SK-N-SH (cell line): ENCODE measurements around the gene ZCCHC2. TPM values are rescaled to one million over a fixed set of nuclear protein-coding genes. Genes with fewer than 3 reads are reported as not detected.

ENCODE experiments used
- CTCF ChIA-PET: fragments of 300-600, 350-600 bp; formaldehyde crosslinking; extraction: SDS; loops from one replicate; lab custom pipeline; 2021; lab: Yijun Ruan, JAX
- POLR2A ChIA-PET: fragments of 350-600 bp; sonication (Branson Sonifier 250); formaldehyde crosslinking; extraction: SDS; loops from one replicate; lab custom pipeline; 2020; ENCODE audit warnings: antibody characterized with exemption, inconsistent platforms; lab: Yijun Ruan, JAX
- DNase-seq: peaks from one replicate; pipeline ENCODE4 v3.0.0; 2012
- H2AFZ ChIP-seq: fragments of 200-600 bp; sonication (generic); 2 replicates; pipeline ENCODE4 v1.8.1; 2016; ENCODE audit warnings: antibody characterized with exemption, mild to moderate bottlenecking, low read depth
- H3F3A ChIP-seq: fragments of 200-600 bp; sonication (generic); replicated peaks from 2 replicates; pipeline ENCODE3; 2016; ENCODE audit warnings: antibody characterized with exemption, mild to moderate bottlenecking; ENCODE audit not compliant: insufficient read depth
- H3K27ac ChIP-seq, 2 experiments: fragments of 200-500 bp in 1 of 2; fragments of 200-600 bp in 1 of 2; sonication (Bioruptor generic) in 1 of 2; sonication (generic), shearing (Covaris generic) in 1 of 2; 2 replicates each; pipeline versions ENCODE4 v1.5.1 to v1.6.1; 2014 to 2016; ENCODE audit warnings: low read depth in 2 of 2, inconsistent platforms in 1 of 2, low read length in 1 of 2, mild to moderate bottlenecking in 1 of 2, mixed read lengths in 1 of 2
- H3K27me3 ChIP-seq: fragments of 200-600 bp; sonication (generic), shearing (Covaris generic); 2 replicates; pipeline ENCODE4 v1.6.1; 2016; ENCODE audit warnings: mixed run types; ENCODE audit not compliant: insufficient read depth
- H3K36me3 ChIP-seq, 2 experiments: fragments of 200-500 bp in 1 of 2; fragments of 200-600 bp in 1 of 2; sonication (Bioruptor generic) in 1 of 2; sonication (generic) in 1 of 2; replicated peaks in 1 of 2; 2 replicates each; pipeline versions ENCODE3 to v1.5.1; 2014 to 2016; ENCODE audit warnings: low read length in 1 of 2, mild to moderate bottlenecking in 1 of 2; ENCODE audit not compliant: insufficient read depth in 2 of 2, control insufficient read depth in 1 of 2
- H3K4me1 ChIP-seq, 2 experiments: fragments of 200-500 bp in 1 of 2; fragments of 200-600 bp in 1 of 2; sonication (Bioruptor generic) in 1 of 2; sonication (generic), shearing (Covaris generic) in 1 of 2; 2 replicates each; pipeline versions ENCODE4 v1.5.1 to v1.6.1; 2014 to 2016; ENCODE audit warnings: low read depth in 1 of 2, low read length in 1 of 2, mixed run types in 1 of 2; ENCODE audit not compliant: insufficient read depth in 2 of 2, control insufficient read depth in 1 of 2
- H3K4me2 ChIP-seq: fragments of 200-600 bp; sonication (generic), shearing (Covaris generic); 2 replicates; pipeline ENCODE4 v1.6.1; 2017; ENCODE audit warnings: mixed run types
- H3K4me3 ChIP-seq, 2 experiments: fragments of 200-500 bp in 1 of 2; fragments of 200-600 bp in 1 of 2; sonication (Bioruptor generic) in 1 of 2; sonication (generic), shearing (Covaris generic) in 1 of 2; 2 replicates each; pipeline versions ENCODE4 v1.5.1 to v1.8.1; 2014 to 2016; ENCODE audit warnings: low read depth in 2 of 2, inconsistent platforms in 1 of 2, low read length in 1 of 2, mild to moderate bottlenecking in 1 of 2, mixed read lengths in 1 of 2, moderate library complexity in 1 of 2
- H3K79me2 ChIP-seq: fragments of 200-600 bp; sonication (generic); 2 replicates; pipeline ENCODE4 v1.8.1; 2017; ENCODE audit warnings: mild to moderate bottlenecking; ENCODE audit not compliant: insufficient read depth
- H3K9ac ChIP-seq: fragments of 200-600 bp; sonication (generic); 2 replicates; pipeline ENCODE4 v1.6.1; 2017; ENCODE audit warnings: mixed run types
- H3K9me2 ChIP-seq: fragments of 200-600 bp; sonication (generic); 2 replicates; pipeline ENCODE4 v1.6.1; 2017; ENCODE audit warnings: mixed run types
- H3K9me3 ChIP-seq: fragments of 200-600 bp; sonication (generic); 2 replicates; pipeline ENCODE4 v1.6.1; 2017; ENCODE audit warnings: mixed run types, mild to moderate bottlenecking, moderate library complexity
- H4K20me1 ChIP-seq: fragments of 200-600 bp; sonication (generic); 2 replicates; pipeline ENCODE4 v1.6.1; 2017; ENCODE audit warnings: mild to moderate bottlenecking, mixed run types; ENCODE audit not compliant: insufficient read depth
- ELF1 ChIP-seq: IDR thresholded peaks from 2 replicates; pipeline ENCODE4 v1.4.0; 2012
- FOXJ3 ChIP-seq: sonication (generic); formaldehyde crosslinking; IDR thresholded peaks from 2 replicates; pipeline ENCODE4 v1.5.1; 2020; ENCODE audit warnings: mild to moderate bottlenecking, missing genetic modification reagents
- GATA2 ChIP-seq: sonication (generic); formaldehyde crosslinking; IDR thresholded peaks from 2 replicates; pipeline ENCODE4 v1.5.0; 2020; ENCODE audit warnings: mild to moderate bottlenecking, missing genetic modification reagents
- JUND ChIP-seq: IDR thresholded peaks from 2 replicates; pipeline ENCODE4 v1.4.0; 2012
- NFIC ChIP-seq: IDR thresholded peaks from 2 replicates; pipeline ENCODE4 v1.4.0; 2012; ENCODE audit warnings: borderline replicate concordance
- NRF1 ChIP-seq: IDR thresholded peaks from 2 replicates; pipeline ENCODE4 v1.6.1; 2012; ENCODE audit warnings: low read depth, mild to moderate bottlenecking, low read length
- POLR2AphosphoS5 ChIP-seq: IDR thresholded peaks from 2 replicates; pipeline ENCODE4 v1.6.1; 2012; ENCODE audit warnings: low read depth, low read length
- RFX5 ChIP-seq: IDR thresholded peaks from 2 replicates; pipeline ENCODE4 v1.6.1; 2012; ENCODE audit warnings: mild to moderate bottlenecking, improper control_type of control experiment, low read length
- RXRA ChIP-seq: IDR thresholded peaks from 2 replicates; pipeline ENCODE4 v1.4.0; 2012; ENCODE audit warnings: low read depth, mild to moderate bottlenecking, borderline replicate concordance
- SIN3A ChIP-seq: IDR thresholded peaks from 2 replicates; pipeline ENCODE4 v1.6.1; 2012; ENCODE audit warnings: low read depth, mild to moderate bottlenecking, low read length, moderate library complexity, borderline replicate concordance
- TAF1 ChIP-seq: IDR thresholded peaks from 2 replicates; pipeline ENCODE4 v1.6.1; 2012; ENCODE audit warnings: low read depth, mild to moderate bottlenecking, low read length, moderate library complexity, borderline replicate concordance
- TCF12 ChIP-seq: IDR thresholded peaks from 2 replicates; pipeline ENCODE4 v1.4.0; 2012
- TEAD4 ChIP-seq: IDR thresholded peaks from 2 replicates; pipeline ENCODE4 v1.4.0; 2012; ENCODE audit warnings: mild to moderate bottlenecking, borderline replicate concordance; ENCODE audit not compliant: insufficient read depth
- YY1 ChIP-seq: IDR thresholded peaks from 2 replicates; pipeline ENCODE4 v1.4.0; 2012; ENCODE audit warnings: low read depth, mild to moderate bottlenecking
- WGBS: methylation state at CpG from one replicate; pipeline ENCODE4 v1.1.6; 2017; ENCODE audit warnings: low lambda C conversion rate; 5-methylcytosine and 5-hydroxymethylcytosine counted together
- polyA plus RNA-seq, 3 experiments: library from polyadenylated mRNA; depleted of rRNA; stranded (reverse); fragments of >200 nt; gene quantifications; 2 replicates each; pipeline ENCODE4 v1.2.3, GENCODE V29; 2012
- TF ChIP-seq, protein P1 (sequence below): fragments of 150-350 bp; IDR thresholded peaks from 2 replicates; pipeline ENCODE4 v1.6.1; 2017; ENCODE audit warnings: antibody characterized with exemption, low read length, low read depth, borderline replicate concordance
- TF ChIP-seq, protein P2 (sequence below): IDR thresholded peaks from 2 replicates; pipeline ENCODE4 v1.4.0; 2012; ENCODE audit warnings: low read depth
- TF ChIP-seq, protein P3 (sequence below): IDR thresholded peaks from 2 replicates; pipeline ENCODE4 v1.4.0; 2012; ENCODE audit warnings: low read depth, borderline replicate concordance
- TF ChIP-seq, protein P4 (sequence below): fragments of 150-350 bp; IDR thresholded peaks from 2 replicates; pipeline ENCODE4 v1.6.1; 2016; ENCODE audit warnings: mild to moderate bottlenecking, low read depth, low read length
- TF ChIP-seq, protein P5 (sequence below): fragments of 200-600 bp; sonication (generic); IDR thresholded peaks from 2 replicates; pipeline ENCODE4 v1.6.1; 2017; ENCODE audit warnings: antibody characterized with exemption, mild to moderate bottlenecking, moderate library complexity

ZCCHC2 gene
- polyA plus RNA-seq, 1 of the 3 experiments (the other 2 are of a cell fraction): 7.3 TPM

DNA sequence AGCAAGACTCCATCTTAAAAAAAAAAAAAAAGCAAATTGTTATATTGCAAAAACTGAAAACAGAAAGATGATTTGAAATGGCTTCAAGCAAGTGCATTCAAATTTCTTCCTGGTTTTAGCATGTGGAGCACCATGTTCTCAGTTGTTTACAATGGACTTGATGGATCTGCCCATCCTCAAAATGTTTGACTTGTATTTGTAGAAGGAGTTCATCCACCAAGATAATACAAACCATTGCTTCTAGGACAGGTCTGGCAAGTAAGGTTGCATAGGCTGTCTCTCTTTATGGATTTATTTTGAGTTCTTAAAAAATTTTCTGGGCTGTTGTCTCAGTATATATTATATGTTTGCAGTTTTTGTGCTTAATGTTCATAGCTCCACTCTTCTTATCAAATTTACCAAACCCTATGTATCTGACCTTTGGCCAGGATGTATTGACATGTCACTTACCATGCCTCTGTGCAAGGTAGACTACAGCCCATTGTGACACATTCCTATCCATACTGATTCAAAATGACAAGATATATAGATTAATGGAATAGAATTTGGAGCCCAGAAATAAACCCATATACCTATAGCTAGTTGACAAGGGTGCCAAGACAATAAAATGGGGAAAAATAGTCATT, 21.7 kb upstream of the ZCCHC2 start:
- no peak overlapping the region for H2AFZ ChIP-seq
- POLR2A ChIA-PET: no interaction called here
- H4K20me1 ChIP-seq: no peaks in the 10 kb centered on the region
- no peak overlapping the region for H3K27ac ChIP-seq
- no peak overlapping the region for H3K9ac ChIP-seq
- H3K9me3 ChIP-seq: no peaks in the 10 kb centered on the region
- H3K36me3 ChIP-seq: no peaks in the 10 kb centered on the region
- DNase-seq: no peak
- CTCF ChIA-PET: interaction anchor here (1.1 kb wide), 1 partner anchor 75 kb away, joined by 4 read pairs; no protein-coding TSS in a partner anchor
- no peaks in the 10 kb centered on the region for H3K79me2 ChIP-seq
- no peaks in the 10 kb centered on the region for H3K27me3 ChIP-seq
- H3K4me3 ChIP-seq: no peak overlapping the region
- no peak for TF ChIP-seq GATA2 (CRISPR knock-in tag)
- TF ChIP-seq, protein P1, sequence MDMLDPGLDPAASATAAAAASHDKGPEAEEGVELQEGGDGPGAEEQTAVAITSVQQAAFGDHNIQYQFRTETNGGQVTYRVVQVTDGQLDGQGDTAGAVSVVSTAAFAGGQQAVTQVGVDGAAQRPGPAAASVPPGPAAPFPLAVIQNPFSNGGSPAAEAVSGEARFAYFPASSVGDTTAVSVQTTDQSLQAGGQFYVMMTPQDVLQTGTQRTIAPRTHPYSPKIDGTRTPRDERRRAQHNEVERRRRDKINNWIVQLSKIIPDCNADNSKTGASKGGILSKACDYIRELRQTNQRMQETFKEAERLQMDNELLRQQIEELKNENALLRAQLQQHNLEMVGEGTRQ: no peak
- TF ChIP-seq, protein P2, sequence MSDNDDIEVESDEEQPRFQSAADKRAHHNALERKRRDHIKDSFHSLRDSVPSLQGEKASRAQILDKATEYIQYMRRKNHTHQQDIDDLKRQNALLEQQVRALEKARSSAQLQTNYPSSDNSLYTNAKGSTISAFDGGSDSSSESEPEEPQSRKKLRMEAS: no peak
- TF ChIP-seq ELF1: no peak
- no peak for TF ChIP-seq FOXJ3 (CRISPR knock-in tag)
- TF ChIP-seq RXRA: no peak
- TF ChIP-seq TAF1: no peak
- TF ChIP-seq TCF12: no peak
- TF ChIP-seq RFX5: no peak
- TF ChIP-seq NRF1: no peak
- TF ChIP-seq NFIC: no peak
- TF ChIP-seq, protein P3, sequence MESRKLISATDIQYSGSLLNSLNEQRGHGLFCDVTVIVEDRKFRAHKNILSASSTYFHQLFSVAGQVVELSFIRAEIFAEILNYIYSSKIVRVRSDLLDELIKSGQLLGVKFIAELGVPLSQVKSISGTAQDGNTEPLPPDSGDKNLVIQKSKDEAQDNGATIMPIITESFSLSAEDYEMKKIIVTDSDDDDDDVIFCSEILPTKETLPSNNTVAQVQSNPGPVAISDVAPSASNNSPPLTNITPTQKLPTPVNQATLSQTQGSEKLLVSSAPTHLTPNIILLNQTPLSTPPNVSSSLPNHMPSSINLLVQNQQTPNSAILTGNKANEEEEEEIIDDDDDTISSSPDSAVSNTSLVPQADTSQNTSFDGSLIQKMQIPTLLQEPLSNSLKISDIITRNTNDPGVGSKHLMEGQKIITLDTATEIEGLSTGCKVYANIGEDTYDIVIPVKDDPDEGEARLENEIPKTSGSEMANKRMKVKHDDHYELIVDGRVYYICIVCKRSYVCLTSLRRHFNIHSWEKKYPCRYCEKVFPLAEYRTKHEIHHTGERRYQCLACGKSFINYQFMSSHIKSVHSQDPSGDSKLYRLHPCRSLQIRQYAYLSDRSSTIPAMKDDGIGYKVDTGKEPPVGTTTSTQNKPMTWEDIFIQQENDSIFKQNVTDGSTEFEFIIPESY: no peak
- TF ChIP-seq, all 33 proteins: peak for 0
- Histone ChIP-seq H3K9me2 (no peaks in the 10 kb centered on the region), H3K4me2 (no peak overlapping the region), H3K4me1 (no peaks in the 10 kb centered on the region), H3F3A (no peaks in the 10 kb centered on the region)

DNA sequence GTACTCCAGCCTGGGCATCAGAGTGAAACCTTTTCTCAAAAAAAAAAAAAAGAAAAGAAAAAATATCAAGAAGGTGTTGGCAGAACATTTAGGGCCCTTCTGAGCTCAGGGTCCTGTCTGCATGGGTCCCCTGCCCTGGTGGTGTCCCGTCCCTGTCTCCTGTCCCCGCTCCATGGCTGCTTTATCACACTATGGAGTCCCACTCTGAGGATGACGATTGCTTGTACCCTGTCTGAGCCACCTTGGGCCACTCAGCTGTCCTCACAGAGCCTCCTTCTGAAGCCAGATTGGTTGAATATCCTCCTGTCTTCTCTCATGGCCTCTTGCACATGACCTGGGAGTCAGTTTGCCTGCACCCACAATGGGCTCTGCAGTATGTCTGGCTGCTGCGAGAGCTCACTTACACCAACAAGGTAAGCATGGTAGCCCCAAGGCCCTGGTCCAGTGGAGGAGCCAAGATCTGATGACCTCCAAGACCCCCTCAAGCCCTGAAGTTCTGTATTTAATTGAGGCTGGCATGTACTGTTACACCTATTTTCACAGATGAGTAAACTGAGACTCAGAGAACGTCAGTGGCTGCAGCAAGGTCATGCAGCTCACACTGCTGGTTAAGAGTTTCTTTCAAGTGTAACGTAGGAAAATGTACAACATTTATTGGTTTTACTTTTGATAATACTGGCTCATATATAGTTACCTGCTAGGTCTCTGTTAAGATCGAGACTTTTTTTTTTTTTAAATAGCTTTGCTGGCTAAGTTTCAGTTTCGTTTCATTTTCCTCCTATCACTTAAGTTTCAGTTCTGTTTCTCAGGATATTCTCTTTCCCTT, 16.9 kb upstream of the ZCCHC2 start:
- Histone ChIP-seq H3K4me3 (peak overlapping the region in 1 of 2 experiments; percentile 48; a peak in 1 of 4 replicates), H3K9ac (0 out of 2 replicates have a peak overlapping the region, but pooled peaks have one; percentile 3), H4K20me1 (no peaks in the 10 kb centered on the region), H3K9me2 (no peaks in the 10 kb centered on the region), H3K36me3 (no peaks in the 10 kb centered on the region), H3K4me1 (peaks cover 0 to 3% of the 10 kb centered on the region in 2 experiments; a peak in 1 of 4 replicates), H2AFZ (peak overlapping the region; percentile 73), H3K4me2 (peak overlapping the region; percentile 50; the same call in 1 of the 2 replicates), H3K27me3 (no peaks in the 10 kb centered on the region), H3K79me2 (no peaks in the 10 kb centered on the region), H3F3A (no peaks in the 10 kb centered on the region), H3K27ac (no peak overlapping the region), H3K9me3 (no peaks in the 10 kb centered on the region)
- DNase-seq: no peak
- ChIA-PET CTCF (no interaction called here), POLR2A (no interaction called here)
- WGBS: 75% methylated on average over 8 of the region's 8 CpGs
- no peak for TF ChIP-seq JUND
- TF ChIP-seq SIN3A: no peak
- TF ChIP-seq GATA2 (CRISPR knock-in tag): no peak
- TF ChIP-seq TEAD4: no peak
- TF ChIP-seq, protein P2: no peak
- TF ChIP-seq YY1: no peak
- TF ChIP-seq NRF1: no peak
- TF ChIP-seq, protein P4, sequence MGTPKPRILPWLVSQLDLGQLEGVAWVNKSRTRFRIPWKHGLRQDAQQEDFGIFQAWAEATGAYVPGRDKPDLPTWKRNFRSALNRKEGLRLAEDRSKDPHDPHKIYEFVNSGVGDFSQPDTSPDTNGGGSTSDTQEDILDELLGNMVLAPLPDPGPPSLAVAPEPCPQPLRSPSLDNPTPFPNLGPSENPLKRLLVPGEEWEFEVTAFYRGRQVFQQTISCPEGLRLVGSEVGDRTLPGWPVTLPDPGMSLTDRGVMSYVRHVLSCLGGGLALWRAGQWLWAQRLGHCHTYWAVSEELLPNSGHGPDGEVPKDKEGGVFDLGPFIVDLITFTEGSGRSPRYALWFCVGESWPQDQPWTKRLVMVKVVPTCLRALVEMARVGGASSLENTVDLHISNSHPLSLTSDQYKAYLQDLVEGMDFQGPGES: no peak
- no peak for TF ChIP-seq NFIC
- no peak for TF ChIP-seq ELF1
- TF ChIP-seq, protein P5, sequence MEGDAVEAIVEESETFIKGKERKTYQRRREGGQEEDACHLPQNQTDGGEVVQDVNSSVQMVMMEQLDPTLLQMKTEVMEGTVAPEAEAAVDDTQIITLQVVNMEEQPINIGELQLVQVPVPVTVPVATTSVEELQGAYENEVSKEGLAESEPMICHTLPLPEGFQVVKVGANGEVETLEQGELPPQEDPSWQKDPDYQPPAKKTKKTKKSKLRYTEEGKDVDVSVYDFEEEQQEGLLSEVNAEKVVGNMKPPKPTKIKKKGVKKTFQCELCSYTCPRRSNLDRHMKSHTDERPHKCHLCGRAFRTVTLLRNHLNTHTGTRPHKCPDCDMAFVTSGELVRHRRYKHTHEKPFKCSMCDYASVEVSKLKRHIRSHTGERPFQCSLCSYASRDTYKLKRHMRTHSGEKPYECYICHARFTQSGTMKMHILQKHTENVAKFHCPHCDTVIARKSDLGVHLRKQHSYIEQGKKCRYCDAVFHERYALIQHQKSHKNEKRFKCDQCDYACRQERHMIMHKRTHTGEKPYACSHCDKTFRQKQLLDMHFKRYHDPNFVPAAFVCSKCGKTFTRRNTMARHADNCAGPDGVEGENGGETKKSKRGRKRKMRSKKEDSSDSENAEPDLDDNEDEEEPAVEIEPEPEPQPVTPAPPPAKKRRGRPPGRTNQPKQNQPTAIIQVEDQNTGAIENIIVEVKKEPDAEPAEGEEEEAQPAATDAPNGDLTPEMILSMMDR: no peak
- no peak for TF ChIP-seq POLR2AphosphoS5
